WTC11 (cell line): ENCODE data around the gene PER1. TPM values are rescaled to one million over a fixed set of nuclear protein-coding genes. Genes with fewer than 3 reads are reported as not detected.
A peak's percentile ranks its signal among the peaks of the same experiment; 100 is the strongest.

Source experiments
- ATAC-seq: fragments of 200-7000 bp; cut with Tn5 transposase; 2 replicates; pipeline ENCODE4 v1.10.0; 2021; ENCODE audit warnings: mild to moderate bottlenecking, moderate library complexity
- Bru-seq: library from RNA; stranded (reverse); fragments of 400-500 nt; gene quantifications from one replicate; lab custom pipeline; 2021; lab: Mats Ljungman, UMichigan
- CTCF ChIA-PET: fragments of 300-600 bp; sonication (Branson Sonifier 250); formaldehyde crosslinking; loops from one replicate; lab custom pipeline; 2021; ENCODE audit warnings: antibody characterized with exemption; lab: Charles Lee
- POLR2A ChIA-PET: fragments of 350-600 bp; sonication (Branson Sonifier 250); formaldehyde crosslinking; loops from one replicate; lab custom pipeline; 2021; ENCODE audit warnings: antibody characterized with exemption; lab: Charles Lee
- DNase-seq: peaks from one replicate; pipeline ENCODE4 v3.0.0; 2021; ENCODE audit warnings: low spot score
- H3K27ac Mint-ChIP-seq: 2 replicates; pipeline ENCODE4 v1.8.0; 2021; ENCODE audit warnings: mixed read lengths
- H3K27me3 Mint-ChIP-seq: 2 replicates; pipeline ENCODE4 v1.8.0; 2021; ENCODE audit warnings: low read depth, mild to moderate bottlenecking, moderate library complexity, mixed read lengths
- H3K36me3 Mint-ChIP-seq: 2 replicates; pipeline ENCODE4 v1.8.0; 2021; ENCODE audit warnings: mixed read lengths
- H3K4me1 Mint-ChIP-seq: 2 replicates; pipeline ENCODE4 v1.8.0; 2022; ENCODE audit warnings: mixed read lengths
- H3K4me3 Mint-ChIP-seq: 2 replicates; pipeline ENCODE4 v1.8.0; 2021; ENCODE audit warnings: mild to moderate bottlenecking, moderate library complexity, mixed read lengths
- H3K9me3 Mint-ChIP-seq: 2 replicates; pipeline ENCODE4 v1.8.0; 2021; ENCODE audit warnings: mixed read lengths
- ATF3 ChIP-seq: sonication (generic); formaldehyde crosslinking; conservative IDR thresholded peaks from 2 replicates; pipeline ENCODE4 v1.8.1; 2022; ENCODE audit warnings: mild to moderate bottlenecking, missing genetic modification reagents
- CBFB ChIP-seq: sonication (generic); formaldehyde crosslinking; IDR thresholded peaks from 2 replicates; pipeline ENCODE4 v1.8.1; 2022; ENCODE audit warnings: mild to moderate bottlenecking, low read depth, missing genetic modification reagents
- FOXK1 ChIP-seq: sonication (generic); formaldehyde crosslinking; IDR thresholded peaks from 2 replicates; pipeline ENCODE4 v1.8.0; 2022; ENCODE audit warnings: mild to moderate bottlenecking, moderate library complexity, missing genetic modification reagents
- FOXP1 ChIP-seq: sonication (generic); formaldehyde crosslinking; IDR thresholded peaks from 2 replicates; pipeline ENCODE4 v1.8.0; 2022; ENCODE audit warnings: missing genetic modification reagents, mild to moderate bottlenecking, moderate library complexity, borderline replicate concordance
- GABPB1 ChIP-seq: sonication (generic); formaldehyde crosslinking; IDR thresholded peaks from 2 replicates; pipeline ENCODE4 v1.8.1; 2023; ENCODE audit warnings: mild to moderate bottlenecking, missing genetic modification reagents
- JUN ChIP-seq: sonication (generic); formaldehyde crosslinking; IDR thresholded peaks from 2 replicates; pipeline ENCODE4 v1.8.0; 2023; ENCODE audit warnings: mild to moderate bottlenecking, missing genetic modification reagents
- NFYB ChIP-seq: sonication (generic); formaldehyde crosslinking; conservative IDR thresholded peaks from 2 replicates; pipeline ENCODE4 v1.8.0; 2022; ENCODE audit warnings: low read depth, missing genetic modification reagents
- PREB ChIP-seq: sonication (generic); formaldehyde crosslinking; IDR thresholded peaks from 2 replicates; pipeline ENCODE4 v1.8.1; 2022; ENCODE audit warnings: mild to moderate bottlenecking, missing genetic modification reagents, moderate library complexity, borderline replicate concordance
- USF2 ChIP-seq: sonication (generic); formaldehyde crosslinking; IDR thresholded peaks from 2 replicates; pipeline ENCODE4 v1.8.1; 2023; ENCODE audit warnings: mild to moderate bottlenecking, missing genetic modification reagents, moderate library complexity
- ZBTB43 ChIP-seq: sonication (generic); formaldehyde crosslinking; IDR thresholded peaks from 2 replicates; pipeline ENCODE4 v1.8.1; 2023; ENCODE audit warnings: mild to moderate bottlenecking, missing genetic modification reagents
- ZNF219 ChIP-seq: sonication (generic); formaldehyde crosslinking; IDR thresholded peaks from 2 replicates; pipeline ENCODE4 v1.8.0; 2023; ENCODE audit warnings: missing genetic modification reagents, mild to moderate bottlenecking, borderline replicate concordance
- ZNF232 ChIP-seq: sonication (generic); formaldehyde crosslinking; IDR thresholded peaks from 2 replicates; pipeline ENCODE4 v1.8.0; 2022; ENCODE audit warnings: mild to moderate bottlenecking, missing genetic modification reagents
- ZNF416 ChIP-seq: fragments of 250-450 bp; sonication (Bioruptor Pico); IDR thresholded peaks from 2 replicates; pipeline ENCODE4 v1.9.0; 2021; ENCODE audit warnings: mild to moderate bottlenecking, inconsistent platforms
- ZNF671 ChIP-seq: fragments of 250-450 bp; sonication (Bioruptor Pico); IDR thresholded peaks from 2 replicates; pipeline ENCODE4 v1.8.0; 2021; ENCODE audit warnings: mild to moderate bottlenecking
- long read RNA-seq, 3 experiments: library from RNA in 1 of 3; library from capped mRNA in 1 of 3; library from polyadenylated mRNA in 1 of 3; unstranded in 2 of 3; stranded (forward) in 1 of 3; transcript quantifications; one replicate each; pipeline ENCODE4 v2.0.0, GENCODE V29; 2021
- total RNA-seq: library from RNA; stranded (reverse); gene quantifications from 3 replicates; pipeline ENCODE4 v1.2.3, GENCODE V29; 2021
- TF ChIP-seq, protein P1 (sequence below): fragments of 250-450 bp; sonication (Bioruptor Pico); IDR thresholded peaks from 2 replicates; pipeline ENCODE4 v1.9.0; 2021; ENCODE audit warnings: mild to moderate bottlenecking
- TF ChIP-seq, protein P2 (sequence below): sonication (generic); formaldehyde crosslinking; IDR thresholded peaks from 2 replicates; pipeline ENCODE4 v1.8.1; 2023; ENCODE audit warnings: mild to moderate bottlenecking, missing genetic modification reagents, moderate library complexity
- TF ChIP-seq, protein P3 (sequence below): sonication (generic); formaldehyde crosslinking; IDR thresholded peaks from 2 replicates; pipeline ENCODE4 v1.8.0; 2022; ENCODE audit warnings: mild to moderate bottlenecking, missing genetic modification reagents
- TF ChIP-seq, protein P4 (sequence below): sonication (generic); formaldehyde crosslinking; IDR thresholded peaks from 2 replicates; pipeline ENCODE4 v1.8.1; 2022; ENCODE audit warnings: low read depth, mild to moderate bottlenecking, moderate library complexity, missing genetic modification reagents, borderline replicate concordance

PER1 gene, protein sequence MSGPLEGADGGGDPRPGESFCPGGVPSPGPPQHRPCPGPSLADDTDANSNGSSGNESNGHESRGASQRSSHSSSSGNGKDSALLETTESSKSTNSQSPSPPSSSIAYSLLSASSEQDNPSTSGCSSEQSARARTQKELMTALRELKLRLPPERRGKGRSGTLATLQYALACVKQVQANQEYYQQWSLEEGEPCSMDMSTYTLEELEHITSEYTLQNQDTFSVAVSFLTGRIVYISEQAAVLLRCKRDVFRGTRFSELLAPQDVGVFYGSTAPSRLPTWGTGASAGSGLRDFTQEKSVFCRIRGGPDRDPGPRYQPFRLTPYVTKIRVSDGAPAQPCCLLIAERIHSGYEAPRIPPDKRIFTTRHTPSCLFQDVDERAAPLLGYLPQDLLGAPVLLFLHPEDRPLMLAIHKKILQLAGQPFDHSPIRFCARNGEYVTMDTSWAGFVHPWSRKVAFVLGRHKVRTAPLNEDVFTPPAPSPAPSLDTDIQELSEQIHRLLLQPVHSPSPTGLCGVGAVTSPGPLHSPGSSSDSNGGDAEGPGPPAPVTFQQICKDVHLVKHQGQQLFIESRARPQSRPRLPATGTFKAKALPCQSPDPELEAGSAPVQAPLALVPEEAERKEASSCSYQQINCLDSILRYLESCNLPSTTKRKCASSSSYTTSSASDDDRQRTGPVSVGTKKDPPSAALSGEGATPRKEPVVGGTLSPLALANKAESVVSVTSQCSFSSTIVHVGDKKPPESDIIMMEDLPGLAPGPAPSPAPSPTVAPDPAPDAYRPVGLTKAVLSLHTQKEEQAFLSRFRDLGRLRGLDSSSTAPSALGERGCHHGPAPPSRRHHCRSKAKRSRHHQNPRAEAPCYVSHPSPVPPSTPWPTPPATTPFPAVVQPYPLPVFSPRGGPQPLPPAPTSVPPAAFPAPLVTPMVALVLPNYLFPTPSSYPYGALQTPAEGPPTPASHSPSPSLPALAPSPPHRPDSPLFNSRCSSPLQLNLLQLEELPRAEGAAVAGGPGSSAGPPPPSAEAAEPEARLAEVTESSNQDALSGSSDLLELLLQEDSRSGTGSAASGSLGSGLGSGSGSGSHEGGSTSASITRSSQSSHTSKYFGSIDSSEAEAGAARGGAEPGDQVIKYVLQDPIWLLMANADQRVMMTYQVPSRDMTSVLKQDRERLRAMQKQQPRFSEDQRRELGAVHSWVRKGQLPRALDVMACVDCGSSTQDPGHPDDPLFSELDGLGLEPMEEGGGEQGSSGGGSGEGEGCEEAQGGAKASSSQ (N-terminal part only)
- total RNA-seq (30.6 to 46.9 TPM (median 34.0 TPM) in 3 replicates), Bru-seq, nascent RNA (percentile 43 among the genes with signal in this experiment)
- long read RNA-seq, experiment 1, full-length matches to known transcripts, result 21 of 62 reads
- long read RNA-seq, experiment 1, partial matches to known transcripts, result 17 of 62 reads
- long read RNA-seq, experiment 1, other reads (novel, unspliced or antisense), result 24 of 62 reads
- long read RNA-seq, experiment 2, full-length matches to known transcripts, result 5 of 34 reads
- long read RNA-seq, experiment 2, partial matches to known transcripts, result 9 of 34 reads
- long read RNA-seq, experiment 2, other reads (novel, unspliced or antisense), result 20 of 34 reads
- long read RNA-seq, experiment 3, result 0 reads

GRCh38 chr17:8152112-8152775 lies at the start of gene PER1:
TSS of gene PER1 (minus strand) at chr17:8152404. CDS start at chr17:8150706, 1,698 bp downstream.
- peaks cover 13% of the 10 kb centered on the region for H3K36me3 Mint-ChIP-seq
- H3K27ac Mint-ChIP-seq, result peak within 1 kb of the TSS; percentile 99
- peak; percentile 97 for DNase-seq
- ChIA-PET CTCF (interaction anchor here (0.6 to 1.4 kb wide), 9 partner anchors 12 to 92 kb away, joined by 3 to 6 read pairs (median 4); partner anchors contain the start of gene ALOXE3), POLR2A (interaction anchor here (0.6 to 1.5 kb wide), 7 partner anchors 12 to 98 kb away, joined by 3 to 7 read pairs (median 4); partner anchors contain the start of genes AURKB and HES7)
- peaks cover 3% of the 10 kb centered on the region; the same call in 1 of the 2 replicates for H3K27me3 Mint-ChIP-seq
- peak within 1 kb of the TSS; percentile 96 for H3K4me3 Mint-ChIP-seq
- peaks cover 14% of the 10 kb centered on the region for H3K4me1 Mint-ChIP-seq
- H3K9me3 Mint-ChIP-seq, result no peaks in the 10 kb centered on the region
- peak; percentile 50 for ATAC-seq
- TF ChIP-seq NFYB (CRISPR knock-in tag), result peak; percentile 82
- TF ChIP-seq, protein P1, sequence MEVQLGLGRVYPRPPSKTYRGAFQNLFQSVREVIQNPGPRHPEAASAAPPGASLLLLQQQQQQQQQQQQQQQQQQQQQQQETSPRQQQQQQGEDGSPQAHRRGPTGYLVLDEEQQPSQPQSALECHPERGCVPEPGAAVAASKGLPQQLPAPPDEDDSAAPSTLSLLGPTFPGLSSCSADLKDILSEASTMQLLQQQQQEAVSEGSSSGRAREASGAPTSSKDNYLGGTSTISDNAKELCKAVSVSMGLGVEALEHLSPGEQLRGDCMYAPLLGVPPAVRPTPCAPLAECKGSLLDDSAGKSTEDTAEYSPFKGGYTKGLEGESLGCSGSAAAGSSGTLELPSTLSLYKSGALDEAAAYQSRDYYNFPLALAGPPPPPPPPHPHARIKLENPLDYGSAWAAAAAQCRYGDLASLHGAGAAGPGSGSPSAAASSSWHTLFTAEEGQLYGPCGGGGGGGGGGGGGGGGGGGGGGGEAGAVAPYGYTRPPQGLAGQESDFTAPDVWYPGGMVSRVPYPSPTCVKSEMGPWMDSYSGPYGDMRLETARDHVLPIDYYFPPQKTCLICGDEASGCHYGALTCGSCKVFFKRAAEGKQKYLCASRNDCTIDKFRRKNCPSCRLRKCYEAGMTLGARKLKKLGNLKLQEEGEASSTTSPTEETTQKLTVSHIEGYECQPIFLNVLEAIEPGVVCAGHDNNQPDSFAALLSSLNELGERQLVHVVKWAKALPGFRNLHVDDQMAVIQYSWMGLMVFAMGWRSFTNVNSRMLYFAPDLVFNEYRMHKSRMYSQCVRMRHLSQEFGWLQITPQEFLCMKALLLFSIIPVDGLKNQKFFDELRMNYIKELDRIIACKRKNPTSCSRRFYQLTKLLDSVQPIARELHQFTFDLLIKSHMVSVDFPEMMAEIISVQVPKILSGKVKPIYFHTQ (CRISPR knock-in tag), result no peak
- TF ChIP-seq ZNF416, result no peak
- peak; percentile 69 for TF ChIP-seq GABPB1 (CRISPR knock-in tag)
- no peak for TF ChIP-seq ZNF232 (CRISPR knock-in tag)
- TF ChIP-seq, protein P2, sequence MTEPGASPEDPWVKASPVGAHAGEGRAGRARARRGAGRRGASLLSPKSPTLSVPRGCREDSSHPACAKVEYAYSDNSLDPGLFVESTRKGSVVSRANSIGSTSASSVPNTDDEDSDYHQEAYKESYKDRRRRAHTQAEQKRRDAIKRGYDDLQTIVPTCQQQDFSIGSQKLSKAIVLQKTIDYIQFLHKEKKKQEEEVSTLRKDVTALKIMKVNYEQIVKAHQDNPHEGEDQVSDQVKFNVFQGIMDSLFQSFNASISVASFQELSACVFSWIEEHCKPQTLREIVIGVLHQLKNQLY (CRISPR knock-in tag), result no peak
- TF ChIP-seq ZNF219, result peak; percentile 79; the same call in 1 of the 2 replicates
- no peak for TF ChIP-seq PREB
- peak; percentile 73 for TF ChIP-seq FOXK1 (CRISPR knock-in tag)
- TF ChIP-seq, protein P3, sequence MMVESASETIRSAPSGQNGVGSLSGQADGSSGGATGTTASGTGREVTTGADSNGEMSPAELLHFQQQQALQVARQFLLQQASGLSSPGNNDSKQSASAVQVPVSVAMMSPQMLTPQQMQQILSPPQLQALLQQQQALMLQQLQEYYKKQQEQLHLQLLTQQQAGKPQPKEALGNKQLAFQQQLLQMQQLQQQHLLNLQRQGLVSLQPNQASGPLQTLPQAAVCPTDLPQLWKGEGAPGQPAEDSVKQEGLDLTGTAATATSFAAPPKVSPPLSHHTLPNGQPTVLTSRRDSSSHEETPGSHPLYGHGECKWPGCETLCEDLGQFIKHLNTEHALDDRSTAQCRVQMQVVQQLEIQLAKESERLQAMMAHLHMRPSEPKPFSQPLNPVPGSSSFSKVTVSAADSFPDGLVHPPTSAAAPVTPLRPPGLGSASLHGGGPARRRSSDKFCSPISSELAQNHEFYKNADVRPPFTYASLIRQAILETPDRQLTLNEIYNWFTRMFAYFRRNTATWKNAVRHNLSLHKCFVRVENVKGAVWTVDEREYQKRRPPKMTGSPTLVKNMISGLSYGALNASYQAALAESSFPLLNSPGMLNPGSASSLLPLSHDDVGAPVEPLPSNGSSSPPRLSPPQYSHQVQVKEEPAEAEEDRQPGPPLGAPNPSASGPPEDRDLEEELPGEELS, result no peak
- TF ChIP-seq FOXP1 (CRISPR knock-in tag), result peak; percentile 92
- no peak for TF ChIP-seq ZNF671 (CRISPR knock-in tag)
- TF ChIP-seq, protein P4, sequence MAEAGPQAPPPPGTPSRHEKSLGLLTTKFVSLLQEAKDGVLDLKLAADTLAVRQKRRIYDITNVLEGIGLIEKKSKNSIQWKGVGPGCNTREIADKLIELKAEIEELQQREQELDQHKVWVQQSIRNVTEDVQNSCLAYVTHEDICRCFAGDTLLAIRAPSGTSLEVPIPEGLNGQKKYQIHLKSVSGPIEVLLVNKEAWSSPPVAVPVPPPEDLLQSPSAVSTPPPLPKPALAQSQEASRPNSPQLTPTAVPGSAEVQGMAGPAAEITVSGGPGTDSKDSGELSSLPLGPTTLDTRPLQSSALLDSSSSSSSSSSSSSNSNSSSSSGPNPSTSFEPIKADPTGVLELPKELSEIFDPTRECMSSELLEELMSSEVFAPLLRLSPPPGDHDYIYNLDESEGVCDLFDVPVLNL (CRISPR knock-in tag), result peak; percentile 75
- peak; percentile 49; the same call in 1 of the 2 replicates for TF ChIP-seq USF2
- TF ChIP-seq CBFB, result no peak
- TF ChIP-seq ATF3, result no peak
- TF ChIP-seq ZBTB43 (CRISPR knock-in tag), result peak; percentile 70; the same call in 1 of the 2 replicates
- no peak for TF ChIP-seq JUN (CRISPR knock-in tag)
